H1 (cell line): ENCODE measurements around the gene ADAM23. TPM values are rescaled to one million over a fixed set of nuclear protein-coding genes. Genes with fewer than 3 reads are reported as not detected.

Source experiments
- CTCF ChIA-PET: fragments of 300-600 bp; sonication (Branson Sonifier 250); formaldehyde crosslinking; loops from one replicate; lab custom pipeline; 2021; ENCODE audit not compliant: partially characterized antibody; lab: Charles Lee
- POLR2A ChIA-PET: fragments of 300-600 bp; sonication (Branson Sonifier 250); formaldehyde crosslinking; loops from one replicate; lab custom pipeline; 2021; ENCODE audit warnings: inconsistent platforms; ENCODE audit not compliant: partially characterized antibody; lab: Charles Lee
- DNase-seq, 2 experiments: peaks; one replicate each; pipeline versions ENCODE4 v3.0.0 to v3.0.0-alpha.2; 2010 to 2022; ENCODE audit warnings: low spot score in 2 of 2, low read depth in 1 of 2, mixed read lengths in 1 of 2
- FAIRE-seq: peaks from 2 replicates; lab custom pipeline; 2011; peaks lifted over from hg19 to GRCh38; lab: Jason Lieb, UNC
- H2AFZ ChIP-seq: 2 replicates; pipeline ENCODE4 v1.8.1; 2012; ENCODE audit warnings: low read length, inconsistent platforms
- H2AK5ac ChIP-seq: 2 replicates; pipeline ENCODE4 v1.6.1; 2013; ENCODE audit warnings: low read depth, low read length
- H2BK120ac ChIP-seq: replicated peaks from 2 replicates; pipeline ENCODE3; 2013; ENCODE audit warnings: low read depth, low read length, inconsistent platforms
- H2BK12ac ChIP-seq: 2 replicates; pipeline ENCODE4 v1.6.1; 2013; ENCODE audit warnings: low read depth, low read length
- H2BK15ac ChIP-seq: 2 replicates; pipeline ENCODE4 v1.6.1; 2013; ENCODE audit warnings: low read length
- H2BK20ac ChIP-seq: 2 replicates; pipeline ENCODE4 v1.6.1; 2013; ENCODE audit warnings: low read length
- H2BK5ac ChIP-seq: 2 replicates; pipeline ENCODE4 v1.6.1; 2013; ENCODE audit warnings: low read depth, low read length
- H3K14ac ChIP-seq: 2 replicates; pipeline ENCODE4 v1.6.1; 2013; ENCODE audit warnings: inconsistent platforms; ENCODE audit not compliant: insufficient read length
- H3K18ac ChIP-seq: 2 replicates; pipeline ENCODE4 v1.6.1; 2013; ENCODE audit warnings: low read length; ENCODE audit errors: extremely low read depth
- H3K23ac ChIP-seq: 2 replicates; pipeline ENCODE4 v1.6.1; 2013; ENCODE audit warnings: inconsistent platforms; ENCODE audit not compliant: insufficient read length
- H3K23me2 ChIP-seq: 2 replicates; pipeline ENCODE4 v1.6.1; 2013; ENCODE audit warnings: low read depth, low read length
- H3K27ac ChIP-seq: 2 replicates; pipeline ENCODE4 v1.6.1; 2011; ENCODE audit warnings: low read depth, low read length, inconsistent platforms
- H3K27me3 ChIP-seq, 4 experiments: replicated peaks in 1 of 4; 1 replicate in 1 of 4; 2 replicates in 3 of 4; pipeline versions ENCODE4 v1.6.1 to v1.8.1; 2011 to 2013; ENCODE audit warnings: low read length in 3 of 4, mild to moderate bottlenecking in 3 of 4, inconsistent platforms in 2 of 4, mixed read lengths in 2 of 4, moderate library complexity in 1 of 4; ENCODE audit not compliant: control insufficient read depth in 3 of 4, insufficient read depth in 3 of 4; ENCODE audit errors: extremely low read depth in 1 of 4
- H3K36me3 ChIP-seq, 4 experiments: 2 replicates each; pipeline versions ENCODE4 v1.6.1 to v1.8.1; 2011 to 2013; ENCODE audit warnings: mild to moderate bottlenecking in 4 of 4, low read length in 3 of 4, moderate library complexity in 2 of 4, control low read depth in 1 of 4, inconsistent platforms in 1 of 4; ENCODE audit not compliant: insufficient read depth in 4 of 4, control insufficient read depth in 2 of 4
- H3K4ac ChIP-seq: replicated peaks from 2 replicates; pipeline ENCODE3; 2013; ENCODE audit warnings: low read length, low read depth, mixed read lengths, inconsistent platforms; ENCODE audit not compliant: insufficient read length
- H3K4me1 ChIP-seq, 4 experiments: replicated peaks in 1 of 4; 1 replicate in 1 of 4; 2 replicates in 3 of 4; pipeline versions ENCODE4 v1.6.1 to v1.8.1; 2011 to 2013; ENCODE audit warnings: low read length in 3 of 4, inconsistent platforms in 2 of 4, mixed read lengths in 1 of 4; ENCODE audit not compliant: insufficient read depth in 4 of 4, control insufficient read depth in 3 of 4
- H3K4me2 ChIP-seq, 2 experiments: 2 replicates each; pipeline versions ENCODE4 v1.6.1 to v1.8.1; 2011 to 2013; ENCODE audit warnings: low read depth in 2 of 2, low read length in 2 of 2, control low read depth in 1 of 2, inconsistent platforms in 1 of 2, mild to moderate bottlenecking in 1 of 2; ENCODE audit not compliant: insufficient read depth in 1 of 2
- H3K4me3 ChIP-seq, 4 experiments: fragments of 200-600, 300-600 bp in 1 of 4; sonication (generic), shearing (Covaris generic), sonication (Bioruptor Twin) in 1 of 4; 2 replicates each; pipeline versions ENCODE4 v1.5.1 to v1.8.1; 2011 to 2016; ENCODE audit warnings: low read length in 4 of 4, low read depth in 3 of 4, control low read depth in 2 of 4, inconsistent platforms in 2 of 4, mild to moderate bottlenecking in 2 of 4, mixed read lengths in 1 of 4, moderate library complexity in 1 of 4; ENCODE audit not compliant: insufficient read depth in 2 of 4; ENCODE audit errors: extremely low read depth in 1 of 4
- H3K56ac ChIP-seq: replicated peaks from 2 replicates; pipeline ENCODE3; 2013; ENCODE audit warnings: low read depth, mild to moderate bottlenecking, mixed read lengths, low read length, inconsistent platforms; ENCODE audit not compliant: insufficient read length
- H3K79me1 ChIP-seq: 2 replicates; pipeline ENCODE4 v1.6.1; 2013; ENCODE audit warnings: low read depth, low read length, control low read depth
- H3K79me2 ChIP-seq, 2 experiments: 2 replicates each; pipeline versions ENCODE4 v1.6.1 to v1.8.1; 2012 to 2013; ENCODE audit warnings: low read length in 2 of 2, mild to moderate bottlenecking in 2 of 2, inconsistent platforms in 1 of 2; ENCODE audit not compliant: insufficient read depth in 2 of 2, control insufficient read depth in 1 of 2
- H3K9ac ChIP-seq, 4 experiments: replicated peaks in 1 of 4; 1 replicate in 1 of 4; 2 replicates in 3 of 4; pipeline versions ENCODE4 v1.6.1 to v1.8.1; 2011 to 2013; ENCODE audit warnings: low read depth in 3 of 4, low read length in 3 of 4, control low read depth in 2 of 4, mild to moderate bottlenecking in 2 of 4, moderate library complexity in 2 of 4, inconsistent platforms in 1 of 4; ENCODE audit errors: extremely low read depth in 1 of 4
- H3K9me3 ChIP-seq, 2 experiments: 2 replicates each; pipeline versions ENCODE4 v1.6.1 to v1.8.1; 2012 to 2013; ENCODE audit warnings: mild to moderate bottlenecking in 2 of 2, moderate library complexity in 2 of 2, control low read depth in 1 of 2, inconsistent platforms in 1 of 2, low read depth in 1 of 2, low read length in 1 of 2, mixed read lengths in 1 of 2; ENCODE audit not compliant: insufficient read depth in 2 of 2
- H4K20me1 ChIP-seq, 2 experiments: replicated peaks in 1 of 2; 2 replicates each; pipeline versions ENCODE3 to v1.8.1; 2011 to 2013; ENCODE audit warnings: inconsistent platforms in 2 of 2, low read length in 2 of 2, mild to moderate bottlenecking in 1 of 2; ENCODE audit not compliant: insufficient read depth in 2 of 2, control insufficient read depth in 1 of 2
- H4K5ac ChIP-seq: 2 replicates; pipeline ENCODE4 v1.6.1; 2013; ENCODE audit warnings: low read length, low read depth, mixed read lengths, inconsistent platforms; ENCODE audit not compliant: insufficient read length
- H4K8ac ChIP-seq: 2 replicates; pipeline ENCODE4 v1.8.0; 2013; ENCODE audit warnings: mild to moderate bottlenecking, moderate library complexity, low read length, inconsistent platforms; ENCODE audit not compliant: insufficient read depth; ENCODE audit errors: extremely low read depth
- H4K91ac ChIP-seq: replicated peaks from 2 replicates; pipeline ENCODE3; 2013; ENCODE audit warnings: low read length, mixed read lengths, inconsistent platforms; ENCODE audit not compliant: insufficient read length
- SP4 ChIP-seq: IDR thresholded peaks from 2 replicates; pipeline ENCODE4 v1.6.1; 2012; ENCODE audit warnings: low read length, inconsistent platforms
- YY1 ChIP-seq: IDR thresholded peaks from 2 replicates; pipeline ENCODE4 v1.6.1; 2011; ENCODE audit warnings: low read depth, mild to moderate bottlenecking, low read length
- WGBS, 2 experiments: shearing (Covaris generic) in 1 of 2; methylation state at CpG; one replicate each; pipeline versions ENCODE4 v1.1.6 to v1.1.7; 2013 to 2015; ENCODE audit warnings: low lambda C conversion rate in 2 of 2, mixed read lengths in 2 of 2, inconsistent platforms in 1 of 2, low coverage in 1 of 2, missing lambda C conversion rate in 1 of 2; ENCODE audit not compliant: insufficient replicate concordance in 2 of 2, insufficient coverage in 1 of 2, insufficient read length in 1 of 2; ENCODE audit errors: extremely low coverage in 1 of 2, missing lambda C conversion rate in 1 of 2; 5-methylcytosine and 5-hydroxymethylcytosine counted together
- polyA plus RNA-seq, 7 experiments: library from polyadenylated mRNA; depleted of rRNA in 3 of 7; stranded (reverse) in 5 of 7; unstranded in 2 of 7; fragments of >200 nt in 5 of 7; fragments of 200-250 nt in 2 of 7; gene quantifications; 1 replicate in 5 of 7; 2 replicates in 1 of 7; 4 replicates in 1 of 7; pipeline versions ENCODE4 v1.2.1 to v1.2.3, GENCODE V29; 2011 to 2013; ENCODE audit warnings: missing spikeins in 2 of 7, mixed read lengths in 2 of 7
- total RNA-seq: library from RNA; stranded (reverse); fragmentation: NEBNext Ultra II Directional; extraction: Animal tissue kit (Norgen Biotek cat#: 25700); gene quantifications from 2 replicates; pipeline ENCODE4 v1.2.1, GENCODE V29; 2021

ADAM23 gene
- total and polyA plus RNA-seq, 2 of the 8 experiments (the other 6 are each of a cell fraction or from before 2014, with no cell fraction given) = 9.9 to 20.8 TPM

DNA sequence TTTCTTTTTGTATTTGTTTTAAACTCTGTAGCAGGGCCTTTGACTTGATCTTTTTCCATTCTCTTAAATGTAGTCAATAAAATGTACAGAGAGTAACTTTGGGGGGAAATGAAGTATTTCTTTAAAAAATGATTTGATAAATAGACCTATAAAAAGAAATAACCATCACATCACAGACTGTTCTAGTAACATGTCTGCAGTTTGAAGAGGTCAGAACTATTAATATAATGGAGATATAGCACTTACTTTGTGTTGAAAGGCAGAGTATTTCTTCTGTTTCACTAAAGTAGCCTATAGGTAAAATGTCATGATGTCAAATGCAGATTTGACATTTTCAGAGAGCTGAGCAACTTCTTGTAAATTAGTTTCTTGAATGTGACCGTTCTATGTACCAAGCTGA is 143.3 kb downstream of the ADAM23 start:
- H3K36me3 ChIP-seq = no peaks in the 10 kb centered on the region
- no peak overlapping the region for H2AK5ac ChIP-seq
- H2BK20ac ChIP-seq = no peak overlapping the region
- H3K9me3 ChIP-seq = no peaks in the 10 kb centered on the region
- whole genome bisulfite sequencing, 2 experiments = 96% methylated on average over 1 of the region's 1 CpG; no CpG with 5 or more reads in 1 of the 2 experiments
- no peak overlapping the region for H3K14ac ChIP-seq
- no peaks in the 10 kb centered on the region for H3K27me3 ChIP-seq
- H3K4ac ChIP-seq = no peak overlapping the region
- no peak overlapping the region for H3K9ac ChIP-seq
- H3K23me2 ChIP-seq = no peaks in the 10 kb centered on the region; the same call in 1 of the 2 replicates
- no peak overlapping the region for H2BK12ac ChIP-seq
- H4K8ac ChIP-seq = no peak overlapping the region
- no peaks in the 10 kb centered on the region for H3K4me1 ChIP-seq
- H3K4me2 ChIP-seq = no peak overlapping the region
- POLR2A ChIA-PET = no interaction called here
- H4K91ac ChIP-seq = no peak overlapping the region
- TF ChIP-seq SP4 (no peak), YY1 (no peak)
- H3K4me3 ChIP-seq = no peak overlapping the region
- no peak overlapping the region for H2AFZ ChIP-seq
- H3K79me2 ChIP-seq = no peaks in the 10 kb centered on the region
- H3K56ac ChIP-seq = no peak overlapping the region
- no peak overlapping the region for H2BK15ac ChIP-seq
- H4K5ac ChIP-seq = no peak overlapping the region
- no peak for DNase-seq
- no peaks in the 10 kb centered on the region for H3K79me1 ChIP-seq
- no peaks in the 10 kb centered on the region for H4K20me1 ChIP-seq
- H3K23ac ChIP-seq = no peak overlapping the region
- FAIRE-seq = no peak
- H3K18ac ChIP-seq = no peak overlapping the region
- no peak overlapping the region for H3K27ac ChIP-seq
- CTCF ChIA-PET = no interaction called here
- H2BK120ac ChIP-seq = no peak overlapping the region
- no peak overlapping the region for H2BK5ac ChIP-seq
